Transverse colon (tissue), 4 donors: ENCODE results near the gene ELFN1.

Experiments used
- CTCF ChIP-seq, 5 experiments: fragments of 200-600 bp in 3 of 5; fragments of 450-650 bp in 2 of 5; sonication (generic) in 3 of 5; IDR thresholded peaks; 1 replicate in 2 of 5; 2 replicates in 3 of 5; pipeline ENCODE4 v1.5.1; 2016 to 2017; ENCODE audit warnings: antibody characterized with exemption in 5 of 5, inconsistent platforms in 3 of 5, mild to moderate bottlenecking in 2 of 5, moderate library complexity in 1 of 5
- POLR2A ChIP-seq: fragments of 450-650 bp; IDR thresholded peaks from one replicate; pipeline ENCODE4 v1.6.1; 2016; ENCODE audit warnings: antibody characterized with exemption, mild to moderate bottlenecking, moderate library complexity
- POLR2AphosphoS5 ChIP-seq, 3 donors: sonication (generic); formaldehyde crosslinking; IDR thresholded peaks; one replicate each; pipeline ENCODE4 v1.6.1; 2016; ENCODE audit warnings: antibody characterized with exemption in 3 of 3

- no peak for TF ChIP-seq CTCF (IDR thresholded peaks at IDR 0.05)
- no peak for TF ChIP-seq POLR2A
- TF ChIP-seq POLR2AphosphoS5 (IDR thresholded peaks at IDR 0.05) = no peak
Measured at GRCh38 chr7:1621718-1622117, 48.4 kb upstream of the ELFN1 start.
